ENCODE data around the gene KIAA0825.

KIAA0825 gene

DNA sequence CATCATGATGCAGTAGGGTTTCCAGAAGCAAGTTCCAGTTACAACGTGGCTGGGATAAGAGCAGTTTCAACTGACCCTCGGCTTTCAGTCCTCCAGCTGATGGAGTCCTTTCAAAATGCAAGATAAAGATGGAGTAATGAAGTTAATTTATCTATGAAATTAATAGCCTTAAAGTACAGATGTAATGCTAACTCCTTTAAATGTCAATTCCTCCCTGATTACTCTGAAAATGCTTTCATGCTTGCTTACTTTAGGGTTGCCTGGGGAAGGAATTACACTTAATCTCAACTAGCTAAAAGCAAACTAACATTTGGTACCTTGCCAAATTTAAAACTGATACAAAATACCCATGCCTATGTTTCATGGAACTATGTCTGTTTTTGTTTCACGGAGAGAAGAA is 178.4 kb downstream of the KIAA0825 start:
- DNase-seq (ENCODE audit: low spot score) = no peak

DNA sequence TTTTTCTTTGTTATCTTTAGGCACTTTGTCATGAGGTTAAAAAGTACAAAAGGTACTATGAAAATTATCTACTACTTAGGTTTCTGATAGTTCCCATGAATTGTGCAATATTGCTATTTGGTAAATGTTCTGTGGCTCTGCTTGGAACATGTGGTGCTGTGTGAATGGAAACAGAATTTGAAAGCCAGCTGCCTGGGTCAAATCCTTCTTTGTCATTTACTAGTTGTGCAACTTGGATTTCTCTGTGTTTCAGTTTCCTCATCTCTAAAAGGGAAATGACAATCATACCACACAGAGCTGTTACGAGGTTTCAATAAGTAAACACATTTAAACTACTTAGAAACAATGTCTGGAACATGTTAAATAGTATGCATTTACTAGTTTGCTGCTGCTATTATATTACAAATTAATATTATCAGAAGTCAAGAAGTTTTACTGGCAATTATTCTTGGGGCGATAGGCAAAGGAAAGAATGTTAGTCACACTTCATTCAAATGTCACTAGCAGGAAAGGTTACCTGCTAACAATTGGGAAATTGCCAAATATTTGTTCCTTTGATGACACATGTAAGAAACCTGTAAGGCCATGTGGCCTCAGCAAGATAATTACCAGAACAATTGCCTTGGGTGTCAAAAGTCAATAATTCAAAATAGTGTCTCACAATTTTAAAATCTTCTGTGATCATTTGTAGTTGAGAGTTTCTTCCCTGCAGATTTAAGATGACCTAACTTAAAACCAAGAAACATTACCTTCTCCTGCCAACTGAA is 184.8 kb downstream of the KIAA0825 start:
- DNase-seq (ENCODE audit: low spot score) = no peak

DNA sequence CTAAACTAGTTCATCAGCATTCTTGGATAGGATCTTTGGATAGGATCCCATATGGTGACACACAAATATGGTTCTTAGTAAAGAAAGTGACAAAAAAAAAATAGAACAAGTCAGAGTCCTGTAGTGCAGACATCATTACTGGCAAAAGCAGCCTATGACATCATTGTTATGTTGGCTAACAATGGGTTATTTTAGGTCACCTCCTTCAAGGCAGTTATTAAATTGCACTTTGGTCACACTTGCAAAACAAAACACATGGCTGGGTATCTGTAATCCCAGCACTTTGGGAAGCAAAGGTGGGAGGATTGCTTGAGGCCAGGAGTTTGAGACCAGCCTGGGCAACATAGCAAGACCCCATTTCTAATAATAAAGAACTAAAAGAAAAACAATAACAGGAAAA is 185.9 kb downstream of the KIAA0825 start:
- DNase-seq (ENCODE audit: low spot score) = no peak

DNA sequence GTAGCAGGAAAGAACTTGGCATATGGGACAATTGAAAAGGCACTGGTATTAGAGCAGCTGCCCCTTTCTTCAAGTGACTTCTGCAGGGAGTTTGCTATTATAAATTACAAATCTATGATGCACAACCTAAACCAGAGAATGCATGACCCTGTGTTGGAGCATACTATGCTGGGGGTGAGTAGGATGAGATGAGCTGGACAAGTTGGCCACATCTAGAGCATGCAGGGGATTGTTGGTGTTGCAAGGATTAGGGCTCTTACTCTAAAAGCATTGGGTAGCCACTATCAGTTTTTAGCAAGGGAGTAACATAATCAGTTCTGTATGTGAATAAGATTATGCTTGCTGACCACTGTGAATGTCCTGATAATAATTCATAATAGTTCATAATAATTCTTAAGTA is 186.7 kb downstream of the KIAA0825 start:
- no peak for DNase-seq (ENCODE audit: low spot score)

DNA sequence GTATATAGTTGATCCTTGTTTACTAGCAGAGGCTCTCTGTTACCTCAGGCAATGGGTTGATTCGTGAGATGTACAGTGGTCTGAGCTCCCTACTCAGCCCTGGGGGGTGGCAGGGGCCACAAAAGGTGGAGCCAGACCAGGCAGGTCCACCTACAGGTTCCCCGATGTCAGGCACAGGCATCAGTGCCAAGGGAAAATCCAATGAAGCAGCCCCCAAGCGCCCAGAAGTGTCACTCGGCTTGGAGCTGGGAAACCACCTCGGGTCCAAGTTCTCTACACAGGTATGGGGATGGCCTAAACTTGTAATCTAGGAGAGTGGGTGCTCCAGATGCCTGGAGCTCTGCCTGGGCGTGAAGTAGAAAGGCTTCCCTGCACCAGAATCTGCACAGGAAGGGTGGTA is 188.8 kb downstream of the KIAA0825 start:
- no peak for DNase-seq (ENCODE audit: low spot score)

DNA sequence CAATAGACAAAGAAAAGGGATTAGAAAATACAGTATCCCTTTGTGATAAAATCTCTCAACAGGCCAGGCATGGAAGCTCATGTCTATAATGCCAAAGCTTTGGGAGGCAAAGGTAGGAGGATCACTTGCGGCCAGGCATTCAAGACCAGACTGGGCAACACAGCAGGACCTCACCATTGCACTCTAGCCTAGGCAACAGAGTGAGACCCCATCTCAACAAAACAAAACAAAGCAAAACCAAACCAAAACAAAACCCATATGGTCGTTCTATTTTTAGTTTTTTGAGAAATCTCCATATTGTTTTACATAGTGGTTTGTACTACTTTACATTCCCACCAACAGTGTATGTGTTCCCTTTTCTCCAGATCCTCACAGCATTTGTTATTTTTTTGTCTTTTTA is 193.0 kb downstream of the KIAA0825 start:
- DNase-seq (ENCODE audit: low spot score) = no peak

DNA sequence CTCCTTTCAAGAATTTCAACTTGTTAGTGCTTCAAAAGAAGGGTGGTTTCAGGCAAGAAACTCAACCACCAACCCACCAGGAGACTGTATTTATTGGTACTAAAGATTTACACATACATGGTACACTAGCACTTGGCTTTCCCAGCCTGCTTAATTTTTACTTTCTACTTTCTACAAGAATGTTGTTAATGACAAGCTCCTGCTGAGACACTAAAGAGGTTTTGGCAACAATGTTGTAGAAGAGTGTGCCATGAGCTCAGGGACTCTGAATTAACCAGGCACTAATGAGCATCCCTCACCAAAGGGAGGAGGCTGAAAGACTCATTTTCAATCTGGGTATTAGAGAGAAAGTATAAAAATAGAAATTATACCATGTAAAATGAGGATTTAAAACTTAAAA is 195.0 kb downstream of the KIAA0825 start:
- DNase-seq (ENCODE audit: low spot score) = no peak

DNA sequence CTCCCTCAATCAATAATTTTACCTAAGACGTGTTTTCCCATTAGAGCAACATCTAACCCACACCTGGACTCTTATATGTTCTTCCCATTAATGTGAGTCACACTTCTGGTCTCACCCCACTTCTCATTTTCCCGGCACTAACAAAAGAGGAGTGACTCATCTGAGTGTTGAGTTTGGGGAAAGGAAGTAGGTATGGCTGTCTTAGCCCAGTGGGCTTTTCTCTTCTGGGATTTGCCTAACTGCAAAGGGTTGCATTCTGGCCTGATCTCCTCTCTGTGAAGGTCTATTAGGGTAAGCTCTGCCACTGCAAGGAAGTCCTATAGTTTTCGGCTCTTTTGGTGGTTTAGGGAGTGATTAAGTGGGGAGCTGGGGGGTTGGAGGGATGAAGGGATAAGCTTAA is 195.6 kb downstream of the KIAA0825 start:
- DNase-seq (ENCODE audit: low spot score) = no peak

DNA sequence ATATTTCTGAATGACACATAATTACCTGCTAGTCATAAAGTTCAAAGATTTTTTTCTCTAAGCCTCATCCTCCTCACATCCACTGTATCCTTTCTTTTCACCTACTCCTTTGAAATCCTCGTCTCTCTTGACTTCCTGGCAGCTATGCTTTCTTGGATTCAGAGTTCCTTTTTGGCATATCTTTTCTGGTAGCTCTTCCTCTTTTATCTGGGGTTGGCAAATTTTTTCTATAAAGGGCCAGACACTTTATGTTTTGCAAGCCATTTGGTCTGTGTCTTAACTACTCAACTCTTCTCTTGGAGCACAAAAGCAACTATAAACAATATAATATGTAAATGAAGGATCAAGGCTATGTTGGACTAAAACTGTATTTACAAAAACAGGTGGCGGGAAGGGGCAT is 197.5 kb downstream of the KIAA0825 start:
- DNase-seq (ENCODE audit: low spot score) = no peak

DNA sequence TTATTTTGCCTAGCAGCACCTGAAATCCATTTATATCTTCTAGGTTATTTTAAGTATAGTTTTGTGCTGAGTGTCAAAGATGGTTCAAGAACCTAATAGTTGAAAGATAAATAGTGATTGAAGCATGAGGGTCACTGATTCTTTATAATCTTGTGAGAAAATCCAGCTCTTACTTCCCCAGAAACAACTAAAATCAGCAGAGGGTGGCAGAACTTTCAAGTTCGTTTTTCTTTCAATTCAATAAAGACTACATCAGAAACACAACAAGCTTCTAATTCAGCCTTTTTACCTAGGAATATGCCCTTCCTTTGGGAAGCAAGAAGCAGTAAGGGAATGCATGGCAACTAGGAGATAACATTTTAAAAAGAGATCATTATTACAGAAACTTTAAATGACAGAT is 202.6 kb downstream of the KIAA0825 start:
- no peak for DNase-seq (ENCODE audit: low spot score)

DNA sequence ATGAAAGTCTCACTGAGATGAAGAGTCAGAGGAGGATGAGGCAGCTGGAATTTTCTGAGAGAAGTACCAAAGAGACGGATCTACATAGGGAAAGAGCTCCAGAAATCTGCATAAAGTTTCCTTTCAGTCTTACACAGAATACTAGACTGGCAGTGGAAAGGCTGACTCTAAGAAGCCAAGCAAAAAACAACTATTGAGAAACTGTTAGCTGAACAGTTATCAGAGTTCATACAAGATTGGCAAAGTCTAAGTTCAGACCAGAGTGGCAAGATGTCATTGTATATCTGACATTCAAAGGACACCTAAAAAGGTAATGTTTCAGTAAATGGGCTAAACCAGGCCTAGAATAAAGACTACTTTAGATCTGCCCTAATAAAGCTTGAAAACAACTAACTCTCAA is 209.0 kb downstream of the KIAA0825 start:
- DNase-seq (ENCODE audit: low spot score) = no peak

DNA sequence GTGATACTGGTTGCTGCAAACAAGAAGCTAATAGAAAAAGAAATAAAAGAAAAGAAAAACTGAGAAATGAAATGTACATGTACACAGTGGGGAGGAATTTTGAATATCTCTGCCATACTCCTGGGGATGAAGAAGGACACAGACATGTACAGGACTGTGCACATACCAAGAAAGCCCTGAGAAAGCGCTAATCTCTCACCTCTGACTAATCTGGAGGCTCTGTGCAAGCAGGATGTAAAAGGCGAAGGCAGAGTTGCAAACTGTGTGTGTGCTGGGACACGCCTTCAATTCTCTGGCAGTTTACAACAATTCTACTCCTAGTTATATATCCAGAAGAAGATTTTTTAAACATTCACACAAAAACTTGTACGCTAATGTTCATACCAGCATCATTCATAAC is 211.4 kb downstream of the KIAA0825 start:
- DNase-seq (ENCODE audit: low spot score) = no peak

DNA sequence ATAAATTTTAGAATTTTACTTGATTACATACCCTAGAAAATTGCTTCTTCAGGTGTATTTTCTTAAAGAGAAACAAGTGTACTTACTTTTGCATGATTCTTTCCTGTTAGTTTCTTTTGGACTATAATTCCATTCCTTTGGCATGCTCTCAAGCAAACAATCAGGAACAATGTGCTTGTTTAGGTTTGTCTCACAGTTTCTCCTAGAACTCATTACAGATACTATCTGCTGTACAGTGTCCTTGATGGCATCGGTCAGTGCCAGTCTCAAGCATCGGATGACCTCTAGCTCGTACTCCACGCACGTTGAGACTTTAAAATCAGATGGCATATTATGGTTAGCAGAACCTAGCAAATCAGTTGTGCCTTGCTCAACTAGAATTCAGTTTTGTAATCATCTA is 214.9 kb downstream of the KIAA0825 start:
- no peak for DNase-seq (ENCODE audit: low spot score)

DNA sequence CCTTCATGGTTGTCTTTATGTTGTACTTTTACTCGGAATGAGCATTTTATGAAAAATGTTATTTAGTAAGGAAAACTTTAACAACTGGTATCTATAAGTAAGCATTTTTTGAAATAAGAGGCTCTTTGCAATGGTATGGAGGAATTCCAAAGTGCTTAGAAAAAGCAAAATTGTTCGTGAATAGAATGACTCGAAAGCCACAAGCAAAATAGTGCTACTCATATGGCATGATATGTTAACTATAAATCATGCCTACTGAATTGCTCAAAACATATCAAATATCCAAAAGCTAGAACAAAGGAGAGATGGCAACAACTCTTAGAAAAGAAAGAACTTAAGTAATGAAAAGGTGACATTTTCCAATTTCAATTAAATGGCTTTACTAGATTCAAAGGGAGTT is 216.3 kb downstream of the KIAA0825 start:
- DNase-seq (ENCODE audit: low spot score) = no peak

DNA sequence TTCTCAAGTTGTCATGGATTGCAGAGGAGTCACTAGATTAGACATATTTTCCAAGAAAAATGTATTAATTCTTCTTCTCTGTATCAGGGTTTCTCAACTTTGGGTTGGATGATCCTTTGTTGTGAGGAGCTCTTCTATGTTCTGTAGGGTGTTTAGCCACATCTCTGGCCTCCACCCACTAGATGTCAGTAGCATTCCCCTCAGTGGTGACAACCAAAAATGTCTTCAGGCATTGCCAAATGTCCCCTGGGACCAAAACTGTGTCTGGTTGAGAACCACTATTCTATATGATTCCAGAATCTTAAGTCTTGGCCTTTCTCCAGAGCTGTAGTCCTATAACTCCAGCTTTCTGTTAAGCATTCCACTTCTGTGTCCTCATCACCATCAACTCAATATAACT is 220.9 kb downstream of the KIAA0825 start:
- DNase-seq (ENCODE audit: low spot score) = no peak

DNA sequence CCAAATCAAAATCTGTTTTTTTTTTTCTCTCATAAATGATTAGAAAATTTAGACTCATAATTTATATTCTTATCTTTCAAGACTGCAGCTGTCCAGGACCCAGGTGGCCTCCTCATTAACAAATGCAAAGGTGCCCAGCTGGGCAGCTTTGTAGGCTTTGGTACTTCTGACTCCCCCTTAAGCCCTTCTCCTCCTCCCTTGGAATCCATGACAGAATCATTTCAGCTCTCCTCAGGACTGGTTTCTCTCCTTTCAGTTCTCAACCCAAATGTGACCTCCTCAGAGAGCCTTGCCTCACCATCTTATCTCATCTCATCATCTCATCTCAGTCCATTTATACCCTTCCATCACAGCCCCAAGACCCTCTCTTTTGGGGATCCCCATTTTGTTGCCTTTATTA is 221.7 kb downstream of the KIAA0825 start:
- DNase-seq (ENCODE audit: low spot score) = no peak

DNA sequence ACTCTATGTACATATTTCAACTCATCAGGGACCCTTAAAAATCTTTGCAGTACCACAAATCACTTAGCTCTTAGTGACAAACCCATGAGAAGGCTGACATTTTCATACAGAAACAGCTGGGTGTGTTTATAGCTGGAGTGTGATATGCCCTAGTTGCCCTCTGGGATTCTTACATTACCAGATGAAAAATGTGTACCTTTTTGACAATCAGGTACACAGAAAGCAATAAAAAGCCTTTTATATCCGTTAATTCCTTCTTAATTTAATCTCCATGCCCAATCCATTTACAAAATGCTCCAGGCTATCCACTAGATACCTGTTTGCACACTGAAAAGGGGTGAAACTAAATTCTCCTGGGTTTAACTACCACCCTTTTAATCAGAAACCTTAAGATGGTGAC is 222.9 kb downstream of the KIAA0825 start:
- DNase-seq (ENCODE audit: low spot score) = no peak

DNA sequence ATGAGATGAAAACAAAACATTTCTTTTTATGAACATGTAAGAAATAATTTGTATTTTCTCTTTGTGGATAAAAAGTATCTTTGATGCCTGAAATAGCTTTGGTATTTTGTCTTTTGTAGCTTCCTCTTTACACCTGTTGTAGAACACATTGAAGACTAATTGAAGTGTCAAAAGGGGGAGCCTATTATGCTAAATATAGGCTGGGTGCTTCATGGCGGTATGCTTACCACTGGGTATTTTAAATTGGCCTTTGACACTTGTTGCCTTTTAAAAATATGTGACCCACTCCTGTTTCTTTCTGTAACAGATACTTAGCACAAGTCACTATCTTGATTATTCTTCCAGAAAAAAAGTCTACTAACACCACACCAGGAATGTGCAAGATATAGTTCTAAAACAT is 226.4 kb downstream of the KIAA0825 start:
- no peak for DNase-seq (ENCODE audit: low spot score)

DNA sequence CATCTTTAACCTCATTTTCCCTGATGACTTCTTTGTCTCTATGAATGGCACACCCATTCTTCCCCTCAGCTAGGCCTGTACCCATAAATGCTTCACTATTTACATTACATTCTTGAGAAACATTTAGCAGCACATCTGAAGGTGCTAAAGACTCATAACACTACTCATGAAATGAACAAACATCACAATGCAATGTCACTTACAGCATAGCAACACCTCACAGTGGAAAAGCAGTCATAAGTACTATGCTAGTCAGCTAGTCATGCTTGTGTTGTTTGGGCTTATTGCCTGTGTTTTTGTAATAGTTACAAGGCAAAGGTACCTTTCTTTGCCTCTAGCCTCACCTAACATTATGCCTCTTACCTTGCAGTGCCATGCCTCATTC is 228.9 kb downstream of the KIAA0825 start:
- DNase-seq (ENCODE audit: low spot score) = no peak

DNA sequence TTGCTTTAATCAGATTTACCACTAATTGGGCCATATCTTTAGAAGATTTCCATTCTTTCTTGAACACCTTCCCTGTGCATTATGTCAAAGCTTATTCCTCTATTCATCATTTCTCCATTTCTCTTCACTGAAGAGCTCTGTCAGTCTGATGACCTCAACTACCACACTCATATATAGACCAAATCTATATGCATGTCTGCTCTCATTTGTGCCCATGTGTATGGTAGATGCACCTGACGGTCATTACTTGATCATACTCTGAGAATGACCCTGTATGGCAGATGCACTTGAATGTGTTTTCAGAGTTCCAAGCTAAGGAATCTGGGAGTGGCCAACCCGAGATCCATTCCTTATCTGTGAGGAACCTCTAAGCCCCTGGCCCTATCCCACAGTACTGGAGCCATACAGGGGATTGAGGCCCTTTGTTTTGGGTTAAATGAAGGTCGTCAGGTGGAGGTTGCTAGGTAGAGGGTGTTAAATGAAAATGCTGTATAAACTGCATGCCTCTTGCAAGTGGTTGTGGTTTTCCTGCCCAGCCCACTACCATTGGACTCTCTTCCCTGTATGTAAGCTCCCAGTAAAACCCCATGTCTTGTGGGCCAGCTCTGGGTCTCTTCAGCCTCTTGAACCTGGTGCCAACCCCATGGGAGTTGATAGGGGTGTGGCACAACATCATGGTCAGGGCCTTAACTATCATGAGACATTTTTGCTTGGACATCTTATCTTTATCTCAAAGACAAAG is 229.5 kb downstream of the KIAA0825 start:
- no peak for DNase-seq (ENCODE audit: low spot score)

DNA sequence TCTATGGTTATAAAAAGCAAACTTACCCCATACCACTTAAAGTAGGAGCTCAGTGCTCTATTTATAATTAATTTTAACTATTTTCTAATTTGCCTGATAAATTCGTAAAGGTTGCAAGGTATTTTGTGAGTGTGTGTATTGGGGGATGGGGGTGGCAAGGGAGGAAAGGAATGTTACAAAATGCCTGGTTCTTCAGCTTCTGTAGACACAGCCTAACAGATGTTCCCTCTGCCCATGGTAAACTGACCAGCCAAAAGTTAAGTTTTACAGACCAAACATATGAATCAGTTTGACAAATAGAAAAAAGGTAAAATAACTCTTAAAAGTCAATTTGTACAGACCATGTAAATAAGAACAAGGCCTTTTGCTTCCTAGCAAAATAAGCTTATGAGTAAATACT is 232.6 kb downstream of the KIAA0825 start:
- DNase-seq (ENCODE audit: low spot score) = no peak

DNA sequence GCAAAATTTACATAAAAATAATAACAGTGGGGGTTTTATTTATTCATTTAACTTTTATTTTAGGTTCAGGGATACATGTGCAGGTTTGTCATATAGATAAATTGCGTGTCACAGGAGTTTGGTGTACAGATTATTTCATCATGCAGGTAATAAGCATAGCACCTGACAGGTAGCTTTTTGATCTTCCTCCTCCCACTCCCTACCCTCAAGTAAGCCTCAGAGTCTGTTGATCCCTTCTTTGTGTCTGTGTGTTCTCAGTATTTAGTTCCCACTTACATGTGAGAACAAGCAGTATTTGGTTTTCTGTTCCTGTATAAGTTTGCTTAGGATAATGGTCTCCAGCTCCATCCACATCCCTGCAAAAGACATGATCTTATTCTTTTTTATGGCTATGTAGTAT is 240.3 kb downstream of the KIAA0825 start:
- DNase-seq (ENCODE audit: low spot score) = no peak

DNA sequence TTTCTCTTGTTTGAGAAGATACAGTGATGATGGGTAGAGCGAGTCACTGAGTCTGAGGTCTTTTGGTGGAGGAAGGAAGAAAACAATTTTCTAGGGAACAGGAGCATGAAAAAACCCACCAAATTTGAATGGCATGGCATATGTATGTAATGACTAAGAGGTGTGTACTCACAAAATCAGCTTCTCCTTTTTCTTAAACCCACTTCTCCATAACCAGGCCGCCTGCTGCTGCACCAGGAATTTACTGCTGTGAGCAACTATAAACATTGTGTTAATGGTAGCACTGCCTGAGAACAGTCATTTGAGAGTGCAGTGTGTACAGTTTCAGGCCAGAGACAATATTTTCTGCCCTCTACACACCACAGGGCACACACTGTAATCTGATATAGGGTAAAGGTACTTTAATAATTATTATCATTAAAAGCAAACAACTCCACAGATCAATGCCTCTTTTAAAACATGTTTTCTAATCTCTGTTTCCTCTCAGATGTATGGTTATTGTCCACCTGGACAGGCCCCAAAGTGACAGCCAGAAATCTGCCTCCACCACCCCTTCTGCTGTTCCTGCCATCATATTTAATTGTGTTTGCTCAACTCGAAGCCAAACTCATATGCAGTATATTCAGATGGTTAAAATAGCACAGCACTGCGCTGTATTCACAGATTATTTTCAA is 241.6 kb downstream of the KIAA0825 start:
- DNase-seq (ENCODE audit: low spot score) = no peak
